HUDEP-2 (cell line): ENCODE measurements around the gene GRIA4.
A peak's percentile ranks its signal among the peaks of the same experiment; 100 is the strongest.

Experiments used
- DNase-seq, 76 experiments: peaks; one replicate each; lab custom pipeline; 2025; ENCODE audit not compliant: unreplicated experiment in 76 of 76; lab: John Stamatoyannopoulos, UW

The GRIA4 gene

DNA sequence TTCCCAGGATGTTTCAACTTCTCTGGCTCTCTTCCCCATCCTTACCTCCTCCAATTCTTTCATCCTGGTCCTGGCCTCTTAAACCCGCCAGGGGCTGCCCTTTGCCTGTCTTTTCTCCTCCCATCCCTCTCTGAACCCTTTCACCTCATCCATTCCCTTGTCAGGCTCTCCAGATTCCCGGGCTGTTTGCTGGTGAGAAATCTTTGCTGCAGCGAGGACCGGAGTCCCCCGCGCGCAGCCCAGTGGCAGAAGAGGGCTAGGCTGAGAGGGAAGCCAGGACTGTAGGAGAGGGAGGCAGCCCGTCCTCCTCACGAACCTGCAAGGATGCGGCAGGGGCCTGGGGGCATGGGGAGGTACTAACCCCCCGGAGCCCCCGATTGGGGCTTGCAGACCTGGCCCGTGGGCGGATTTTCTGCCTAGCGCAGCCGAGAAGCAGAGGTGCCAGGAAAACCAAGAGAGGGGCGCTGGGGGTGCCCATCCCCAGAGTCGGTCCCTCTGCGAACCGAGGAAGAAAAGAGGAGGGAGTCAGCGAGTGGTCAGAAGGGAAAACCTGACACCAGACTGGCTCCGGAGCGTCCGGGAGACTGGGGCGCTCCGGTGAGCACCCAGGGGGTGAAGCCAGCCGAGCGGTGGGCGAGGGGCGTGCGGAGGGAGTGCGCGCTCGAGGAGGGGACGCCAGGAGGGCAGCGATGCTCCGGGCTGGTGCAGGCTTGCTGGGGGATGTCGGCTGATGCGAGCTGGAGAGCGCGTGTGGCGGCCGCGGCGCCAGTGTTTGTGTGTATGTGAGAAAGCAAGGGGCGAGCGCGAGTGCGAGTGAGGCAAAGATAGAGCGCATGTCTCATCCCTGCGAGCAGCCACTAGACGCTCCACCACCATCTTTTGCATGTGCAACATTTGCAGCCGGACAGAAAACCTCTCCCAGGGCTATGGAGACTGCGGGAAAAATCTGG lies at the start of gene GRIA4:
Gene GRIA4 (plus strand): TSS at position 242 of the 950 bp plus-strand sequence. CDS start 925 bp downstream, outside the sequence.
- no peak for DNase-seq

DNA sequence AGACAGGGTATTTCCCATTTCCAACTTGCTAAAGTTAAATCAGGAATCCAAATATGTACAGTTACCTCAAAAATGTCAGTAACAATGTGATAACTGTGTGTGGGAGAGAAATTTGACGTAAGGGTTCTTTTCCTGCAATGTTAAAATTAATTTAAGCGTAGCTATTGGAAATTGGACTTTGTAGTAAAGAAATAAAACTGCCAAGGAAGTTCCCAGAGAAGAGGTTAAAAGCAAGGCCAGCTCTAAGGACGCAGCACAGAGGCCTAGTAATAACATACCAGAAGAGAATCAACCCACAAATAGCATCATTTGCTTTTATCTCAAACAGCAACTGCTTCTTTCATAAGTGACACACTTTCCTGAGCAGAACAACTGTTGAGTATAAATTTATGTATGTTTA lies 36.8 kb upstream of the GRIA4 start:
- no peak for DNase-seq

DNA sequence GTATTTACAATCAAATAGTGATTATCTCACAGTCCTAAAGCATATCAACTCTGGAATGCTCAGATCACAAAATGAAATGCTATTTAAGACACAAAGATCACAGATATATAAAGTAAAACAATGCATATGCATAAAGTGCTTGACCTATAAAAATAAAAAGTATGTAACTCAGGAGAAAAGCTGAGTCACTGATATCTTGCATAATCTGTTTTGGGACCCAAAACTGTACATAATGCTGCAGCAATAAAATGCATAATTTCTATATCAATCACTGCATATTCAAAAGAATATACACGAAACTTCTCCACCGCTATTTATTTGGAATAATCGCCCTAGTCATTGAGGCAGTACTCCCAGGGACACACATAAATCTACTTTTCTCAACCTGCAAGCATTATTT lies 34.9 kb upstream of the GRIA4 start:
- DNase-seq, result no peak

DNA sequence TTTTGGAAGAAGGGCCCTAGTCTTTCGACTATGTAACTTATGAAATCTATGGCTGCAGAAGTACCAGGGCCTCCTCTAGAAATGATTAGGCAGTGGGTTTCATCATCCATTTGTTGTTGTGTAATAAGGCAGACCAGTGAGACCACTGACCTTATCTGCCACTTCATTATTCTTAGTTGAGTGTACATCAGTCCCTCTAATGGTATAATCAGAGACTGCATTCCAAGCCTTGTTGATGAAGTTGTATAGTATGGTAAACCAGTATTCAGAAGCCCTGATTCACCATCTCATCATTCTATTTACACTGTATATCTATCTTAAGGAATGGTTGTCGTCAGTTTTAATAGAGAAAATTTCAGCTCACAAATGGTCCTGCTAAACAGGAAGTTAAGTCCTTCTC lies 32.2 kb upstream of the GRIA4 start:
- no peak for DNase-seq

DNA sequence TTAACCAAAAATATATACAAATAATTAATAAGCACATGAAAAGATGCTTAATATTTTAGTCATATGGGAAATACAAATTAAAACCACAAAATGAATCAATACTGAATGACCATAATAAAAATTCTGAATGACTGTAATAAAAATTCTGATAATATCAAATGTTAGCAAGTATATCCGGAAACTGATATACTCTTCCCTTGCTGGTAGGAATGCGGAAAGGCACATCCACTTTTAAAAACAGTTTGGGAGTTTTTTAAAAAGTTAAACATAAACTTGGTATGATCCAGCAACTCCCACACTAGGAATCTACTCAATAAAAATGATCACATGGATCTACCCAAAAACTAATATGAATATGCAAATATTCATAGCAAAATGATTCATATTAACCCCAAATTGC lies 30.8 kb upstream of the GRIA4 start:
- DNase-seq, result no peak

DNA sequence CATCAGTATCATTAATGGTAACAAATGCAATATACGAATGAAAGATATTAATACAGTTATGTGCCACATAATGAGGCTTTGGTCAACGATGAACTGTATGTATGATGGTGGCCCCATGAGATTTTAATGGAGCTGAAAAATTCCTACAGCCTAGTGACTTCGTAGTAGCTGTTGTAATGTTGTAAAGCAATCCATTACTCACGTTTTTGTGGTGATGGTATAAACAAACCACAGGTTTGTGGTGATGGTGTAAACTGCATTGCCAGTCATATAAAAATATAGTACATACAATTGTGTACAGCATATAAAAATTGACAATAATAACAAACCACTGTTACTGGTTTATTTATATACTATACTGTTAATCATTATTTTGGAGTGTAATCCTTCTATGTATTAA lies 27.4 kb upstream of the GRIA4 start:
- no peak for DNase-seq

DNA sequence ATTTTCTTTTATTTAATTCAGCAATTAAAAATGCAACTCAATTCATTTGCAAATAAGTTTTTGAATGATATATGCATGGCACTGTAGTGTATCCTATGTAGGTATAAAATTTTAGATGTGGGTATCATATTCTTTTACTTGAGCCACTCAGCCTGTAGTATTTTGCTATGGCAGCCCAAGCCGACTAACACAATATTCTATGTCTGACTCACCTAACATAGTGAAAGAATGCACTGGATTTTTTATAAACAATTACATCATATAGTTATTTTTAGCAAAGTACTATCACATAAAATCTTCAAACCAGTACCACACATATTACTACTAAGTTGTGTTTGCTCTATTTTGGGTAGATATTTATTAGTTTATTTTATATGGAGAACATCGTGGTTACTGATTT lies 21.9 kb upstream of the GRIA4 start:
- no peak for DNase-seq

DNA sequence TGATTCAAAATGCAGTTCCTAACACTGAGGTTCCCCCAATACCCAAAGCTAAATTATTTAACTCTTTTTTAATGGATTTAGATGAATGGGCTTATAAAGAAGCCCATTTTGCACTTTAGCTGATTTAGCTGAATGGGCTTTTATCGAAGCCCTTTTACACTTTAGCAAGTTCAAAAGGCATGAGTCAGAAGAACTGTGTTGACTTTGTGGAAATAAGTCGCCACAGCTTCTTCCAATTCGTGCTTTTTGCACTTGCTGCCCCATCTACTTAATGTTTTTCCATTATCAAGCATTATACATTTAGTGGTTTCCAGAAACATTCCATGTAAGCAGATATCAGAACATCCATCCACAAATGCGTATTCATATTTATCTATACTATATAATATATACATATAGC lies 20.5 kb upstream of the GRIA4 start:
- no peak for DNase-seq

DNA sequence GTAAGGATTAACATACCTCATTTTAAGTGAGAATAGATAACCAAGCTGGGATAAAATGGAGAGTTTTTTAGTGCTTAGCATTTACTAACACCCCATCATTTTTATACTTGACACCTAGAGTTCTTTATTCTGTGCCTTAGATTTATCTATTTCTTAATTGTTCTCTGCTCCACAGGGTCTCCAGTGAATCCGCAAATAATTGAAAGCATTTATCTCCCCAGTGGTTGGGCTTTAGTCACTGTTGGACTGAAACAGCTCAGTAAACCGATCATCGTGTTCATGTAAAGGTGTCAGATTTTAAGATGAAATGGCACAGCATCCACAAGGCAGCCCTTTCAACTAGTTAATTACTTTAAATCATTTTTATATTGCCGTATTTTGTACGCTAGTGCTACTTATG lies 17.8 kb upstream of the GRIA4 start:
- no peak for DNase-seq

DNA sequence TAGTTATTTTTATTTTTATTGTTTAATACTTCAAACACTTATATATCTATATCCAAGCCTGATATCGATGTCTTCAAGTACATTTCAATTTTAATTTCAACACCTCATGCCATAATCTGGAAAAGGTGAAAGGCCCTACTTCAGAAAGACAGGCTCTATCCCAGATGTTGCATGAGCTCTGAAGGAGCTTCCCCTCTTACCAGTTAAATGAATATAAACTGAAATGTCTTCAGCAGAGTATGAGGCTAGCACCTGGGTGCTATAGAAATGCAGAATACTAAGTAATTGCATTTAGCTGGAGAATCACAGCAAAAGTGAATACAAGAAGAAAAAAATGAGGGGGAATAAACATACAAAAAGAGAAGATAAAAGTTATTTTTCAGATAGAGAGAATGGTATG lies 11.5 kb upstream of the GRIA4 start:
- no peak for DNase-seq

DNA sequence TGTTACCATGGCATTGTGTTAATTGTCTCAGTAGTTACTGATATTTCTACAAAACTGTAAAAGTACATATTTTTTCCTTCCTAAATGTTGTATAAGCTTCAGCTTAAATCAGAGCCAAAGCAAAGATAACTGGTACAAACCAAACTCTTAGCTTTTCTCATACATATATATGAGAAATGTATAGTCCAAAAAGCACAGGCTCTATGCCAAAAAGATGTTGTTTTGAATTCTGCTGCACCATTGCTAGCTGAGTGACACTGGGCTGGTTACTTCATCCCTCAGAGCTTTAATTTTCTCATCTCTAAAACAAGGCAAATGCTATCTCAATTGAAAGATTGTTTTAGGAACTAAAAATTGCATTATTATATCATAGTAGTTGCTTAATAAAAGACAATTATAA lies 6.7 kb upstream of the GRIA4 start:
- no peak for DNase-seq

DNA sequence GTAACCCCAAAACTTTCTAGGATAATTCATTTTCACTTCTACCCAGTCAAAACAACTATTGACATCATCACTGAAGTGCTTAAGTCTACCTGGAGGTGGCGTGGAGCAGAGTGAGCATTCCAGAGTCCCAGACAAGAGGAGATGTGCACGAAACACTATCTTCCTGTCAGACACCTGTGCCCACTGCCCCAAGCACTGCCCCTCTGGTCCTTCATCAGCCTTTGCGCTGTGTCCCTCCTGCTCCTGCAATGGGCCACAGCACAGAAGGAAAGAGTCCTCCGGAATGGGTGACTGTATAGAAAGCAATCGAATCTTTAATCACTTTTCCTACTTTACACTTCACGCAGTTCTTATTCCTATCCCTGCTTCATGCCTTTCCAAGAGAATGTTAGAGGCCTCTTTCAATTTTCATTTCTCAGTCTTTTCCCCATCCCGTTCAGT lies 512 bp upstream of the GRIA4 start:
- peak in 1 of 76 experiments; percentile 18 for DNase-seq

DNA sequence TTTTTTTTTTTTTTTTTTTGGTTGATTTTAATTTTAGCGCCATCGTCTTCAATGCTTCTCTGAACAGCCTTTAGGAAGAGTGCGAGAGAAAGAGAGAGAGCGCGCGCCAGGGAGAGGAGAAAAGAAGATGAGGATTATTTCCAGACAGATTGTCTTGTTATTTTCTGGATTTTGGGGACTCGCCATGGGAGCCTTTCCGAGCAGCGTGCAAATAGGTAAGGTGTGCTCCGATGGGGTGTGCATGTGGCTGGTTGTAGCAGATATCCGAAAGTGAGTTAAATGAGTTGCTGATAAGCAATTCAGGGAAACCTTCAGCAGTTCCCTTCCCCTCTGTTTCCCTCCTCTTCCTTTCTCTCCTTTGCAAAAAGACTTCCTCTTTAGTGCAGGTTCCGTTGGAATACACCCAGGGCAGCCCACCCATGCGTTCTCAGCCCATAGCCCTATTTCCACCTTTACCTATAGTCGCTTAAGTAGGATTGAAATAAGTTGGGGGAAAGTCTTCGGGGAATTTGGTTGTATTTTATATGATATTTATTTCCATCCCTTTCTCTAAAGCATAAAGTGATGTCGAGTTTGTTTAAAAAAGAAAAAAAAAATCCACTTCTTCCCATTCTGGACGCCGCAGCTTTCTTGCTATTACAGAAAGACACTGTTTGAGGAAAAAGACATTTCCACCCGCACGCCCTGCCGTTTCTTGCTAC lies 1.1 kb downstream of the GRIA4 start:
- DNase-seq, result no peak

DNA sequence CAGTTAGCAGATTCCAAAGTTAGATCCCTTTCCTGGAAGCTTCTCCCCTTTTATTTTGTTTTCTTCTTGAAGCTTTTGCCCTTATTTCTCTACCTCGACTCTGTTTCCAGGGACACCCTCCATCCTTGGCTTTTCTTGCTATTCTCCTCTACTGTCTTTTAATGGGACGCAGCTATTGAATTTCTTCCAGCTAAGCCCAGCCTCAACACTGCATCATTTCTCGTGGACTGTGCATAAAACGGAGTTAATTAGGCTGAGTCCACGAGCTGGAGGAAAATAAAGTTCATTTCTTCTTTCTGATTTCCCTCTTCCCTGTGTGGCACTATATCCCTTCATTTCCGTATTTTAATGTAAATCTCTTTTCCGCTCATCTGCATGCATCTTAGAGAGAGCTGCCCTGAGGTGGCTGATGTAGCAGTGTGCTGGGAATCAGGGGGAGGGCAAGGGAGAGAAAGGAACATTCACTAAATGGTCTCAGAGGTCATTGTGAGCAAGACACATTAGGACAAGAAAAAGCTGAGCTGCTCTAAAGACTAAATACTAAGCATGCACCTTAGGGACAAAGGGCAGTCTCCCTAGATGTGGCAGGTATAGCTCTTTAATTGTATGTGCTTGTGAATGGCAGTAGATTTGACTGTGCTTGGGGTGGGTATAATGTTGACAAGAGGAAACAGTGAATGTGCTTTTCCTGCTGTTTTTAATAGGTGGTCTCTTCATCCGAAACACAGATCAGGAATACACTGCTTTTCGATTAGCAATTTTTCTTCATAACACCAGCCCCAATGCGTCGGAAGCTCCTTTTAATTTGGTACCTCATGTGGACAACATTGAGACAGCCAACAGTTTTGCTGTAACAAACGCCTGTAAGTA lies 1.9 kb downstream of the GRIA4 start:
- DNase-seq, result no peak

DNA sequence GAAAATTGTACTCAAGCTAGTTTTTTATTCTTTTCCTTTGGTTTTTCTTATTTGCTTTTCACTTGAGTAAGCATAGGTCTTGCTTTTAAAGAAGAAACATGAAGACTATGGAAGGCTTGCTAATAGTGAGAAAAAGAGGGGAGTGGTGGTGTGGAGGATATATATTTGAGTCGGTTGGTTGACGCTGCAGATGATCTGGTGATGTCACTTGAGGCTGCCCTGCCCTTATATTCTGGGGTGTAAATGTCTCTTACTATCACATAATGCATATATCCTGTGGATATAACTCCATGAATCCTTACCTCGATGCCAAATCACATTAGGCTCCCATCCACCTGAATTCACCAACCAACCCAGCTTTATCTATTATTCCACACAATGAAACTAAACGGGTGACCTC lies 2.9 kb downstream of the GRIA4 start:
- DNase-seq, result no peak

DNA sequence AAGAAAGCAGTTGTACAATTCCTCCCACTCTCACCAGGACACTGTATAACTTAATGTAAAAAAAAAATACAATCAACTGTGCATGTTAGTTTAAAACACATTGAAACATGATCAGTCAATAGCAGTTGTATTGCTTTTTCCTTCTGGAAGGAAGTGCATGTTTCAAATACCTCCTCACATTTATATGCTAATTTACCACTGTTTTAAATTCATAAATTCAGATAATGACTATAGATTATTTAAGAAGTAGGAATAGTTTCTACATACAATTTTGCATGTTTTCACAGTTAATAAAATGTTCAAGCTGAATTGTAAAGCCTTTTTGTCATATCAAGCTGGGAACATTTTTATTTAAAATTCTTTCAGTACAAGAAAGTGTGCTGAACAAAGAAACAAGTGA lies 3.3 kb downstream of the GRIA4 start:
- no peak for DNase-seq

DNA sequence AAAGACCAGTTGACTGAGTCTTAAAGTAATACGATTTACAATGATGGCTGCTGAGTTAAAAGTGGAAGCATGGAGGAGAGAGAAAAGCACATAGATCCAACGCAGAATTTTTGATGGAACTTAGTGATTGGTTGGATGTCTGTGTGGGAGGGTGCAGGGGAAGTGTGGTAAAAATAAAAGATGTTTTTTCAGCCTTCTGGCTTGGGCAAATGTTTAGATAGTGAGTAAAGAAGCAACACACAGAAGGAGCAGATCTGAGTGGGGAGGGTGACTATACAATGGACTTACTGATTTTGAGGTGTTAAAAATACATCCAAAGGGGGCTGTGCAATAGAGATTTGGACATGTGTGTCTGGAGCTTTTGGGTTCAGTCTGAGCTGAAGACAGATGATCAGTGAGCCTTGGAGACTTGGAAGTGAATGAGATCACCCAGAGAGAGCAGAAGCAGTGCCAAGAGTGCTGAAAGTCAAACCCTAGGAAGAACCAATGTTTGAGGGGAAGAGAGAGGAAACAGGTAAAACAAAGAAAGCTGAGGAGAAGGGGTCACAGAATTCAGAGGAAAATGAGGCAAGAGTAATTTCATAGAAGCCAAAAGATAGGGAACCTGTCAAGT lies 8.6 kb downstream of the GRIA4 start:
- DNase-seq, result no peak

DNA sequence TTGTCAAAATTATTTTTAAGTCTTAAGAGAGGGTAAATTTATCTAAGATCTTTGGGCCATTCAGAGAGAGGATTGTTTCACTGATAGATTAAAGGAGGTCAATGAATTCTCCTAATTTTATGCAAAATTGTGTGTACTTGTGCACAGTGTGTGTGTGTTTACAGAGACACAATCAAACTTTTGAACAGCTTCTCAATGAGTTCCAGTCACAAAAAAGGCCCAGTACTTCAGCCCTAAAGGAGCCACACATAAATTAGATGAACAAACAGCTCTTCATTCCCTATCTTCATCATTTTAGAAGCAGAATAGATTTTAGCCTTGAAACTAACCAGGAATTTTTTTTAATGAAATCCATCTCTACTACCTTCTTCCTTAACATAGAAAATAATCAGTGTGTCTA lies 9.7 kb downstream of the GRIA4 start:
- DNase-seq, result no peak

DNA sequence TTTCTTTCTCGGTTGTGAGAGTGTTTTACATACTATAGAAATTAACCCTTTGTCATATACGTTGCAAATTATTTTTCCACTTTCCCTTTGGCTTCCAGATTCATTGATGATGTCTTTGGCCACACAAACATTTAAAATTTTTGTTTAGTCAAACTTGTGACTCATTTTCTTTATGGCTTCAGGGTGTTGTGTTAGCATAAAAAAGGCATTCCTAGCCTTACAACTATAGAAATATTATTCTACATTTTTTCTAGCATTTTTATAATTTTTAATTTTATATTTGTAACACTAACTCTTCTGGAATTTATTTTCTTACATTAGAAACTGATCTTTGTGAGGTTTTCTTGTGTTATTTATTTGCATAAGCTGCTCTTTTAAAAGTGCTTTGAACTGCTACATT lies 12.1 kb downstream of the GRIA4 start:
- DNase-seq, result no peak

DNA sequence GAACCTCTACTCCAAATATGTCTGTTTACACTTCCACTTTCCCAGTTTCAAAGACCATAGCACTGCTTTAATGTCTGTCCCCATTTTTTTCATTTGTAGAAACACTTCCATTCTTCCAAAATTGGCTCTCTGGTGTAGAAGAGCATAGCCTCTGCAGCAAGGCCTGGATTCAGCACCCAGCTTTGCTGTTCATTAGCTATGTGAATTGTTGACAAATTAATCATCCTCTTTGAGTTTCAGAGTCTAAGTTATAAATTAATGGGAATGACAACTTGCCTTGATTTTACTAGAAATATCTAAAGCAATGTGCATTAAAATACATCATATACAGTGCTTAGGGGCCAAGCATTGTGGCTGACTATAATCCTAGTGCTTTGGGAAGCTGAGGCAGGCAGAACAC lies 22.4 kb downstream of the GRIA4 start:
- no peak for DNase-seq

DNA sequence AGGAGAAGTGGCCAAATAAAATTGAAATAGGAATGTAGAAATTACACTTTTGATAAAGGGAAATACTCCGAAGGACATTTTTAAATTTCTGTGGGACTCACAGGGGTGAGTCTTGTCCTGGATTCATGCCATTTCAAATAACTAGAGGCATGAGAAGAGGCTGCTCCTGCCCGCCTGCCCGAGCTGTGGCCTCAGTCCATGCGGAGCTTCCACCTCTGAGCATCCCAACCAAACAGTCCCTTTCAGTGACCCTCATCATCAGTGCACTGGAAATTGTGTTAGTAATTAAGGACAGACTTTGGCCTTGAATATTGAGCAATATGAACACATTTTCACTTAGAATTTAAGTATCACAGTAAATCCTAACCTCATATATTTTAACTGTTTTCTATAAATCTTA lies 25.6 kb downstream of the GRIA4 start:
- DNase-seq, result no peak
